ENCODE data around the gene HLA-B.
"Not testable (repeated sequence)": the region's sequence is repeated elsewhere in the genome, so short reads cannot be mapped to it uniquely, and the experiment has no call there.

The HLA-B gene

DNA sequence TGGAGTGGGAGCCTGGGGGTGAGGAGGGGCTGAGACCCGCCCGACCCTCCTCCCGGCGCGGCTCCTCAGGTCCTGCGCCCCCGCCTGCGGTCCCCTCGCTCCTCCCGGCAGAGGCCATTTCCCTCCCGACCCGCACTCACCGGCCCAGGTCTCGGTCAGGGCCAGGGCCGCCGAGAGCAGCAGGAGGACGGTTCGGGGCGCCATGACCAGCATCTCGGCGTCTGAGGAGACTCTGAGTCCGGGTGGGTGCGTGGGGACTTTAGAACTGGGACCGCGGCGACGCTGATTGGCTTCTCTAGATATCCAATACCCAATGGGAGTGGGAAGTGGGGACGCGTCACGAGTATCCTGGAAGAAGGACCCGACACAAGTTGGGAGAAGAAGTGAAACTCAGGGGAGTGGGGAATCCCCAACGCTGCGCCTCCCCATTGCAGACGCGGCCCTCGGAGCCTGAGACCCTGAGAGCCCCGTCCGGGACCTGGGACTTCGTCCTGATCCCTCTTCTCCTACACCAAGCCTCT, at the start of gene HLA-B:
TSS of gene HLA-B (minus strand) at position 234 of the 521 bp plus-strand sequence. CDS start at position 213, 21 bp downstream.
- Histone ChIP-seq H4K20me1 (ENCODE audit: insufficient read depth) (no peaks in the 10 kb centered on the region), H3K36me3 (ENCODE audit: insufficient read depth) (no peaks in the 10 kb centered on the region), H3K79me2 (ENCODE audit: insufficient read depth, low read depth) (no peaks in the 10 kb centered on the region), H3K4me2 (no peak within 1 kb of the TSS), H3K4me3 (IDR thresholded peaks at IDR 0.05; ENCODE audit: insufficient read depth, low read depth, low read length) (no peak within 1 kb of the TSS), H2AFZ (ENCODE audit: low read depth) (no peak within 1 kb of the TSS; the same call in 1 of the 2 replicates), H3K4me1 (ENCODE audit: low read depth, poor library complexity, severe bottlenecking) (peaks cover 14% of the 10 kb centered on the region), H3K27ac (no peak within 1 kb of the TSS), H3K9ac (peak within 1 kb of the TSS; percentile 61; the same call in 1 of the 2 replicates), H3K27me3 (ENCODE audit: insufficient read depth, low read depth) (no peaks in the 10 kb centered on the region)
- TF ChIP-seq CTCF (conservative IDR thresholded peaks at IDR 0.05; ENCODE audit: low read depth, low read length), result no peak

DNA sequence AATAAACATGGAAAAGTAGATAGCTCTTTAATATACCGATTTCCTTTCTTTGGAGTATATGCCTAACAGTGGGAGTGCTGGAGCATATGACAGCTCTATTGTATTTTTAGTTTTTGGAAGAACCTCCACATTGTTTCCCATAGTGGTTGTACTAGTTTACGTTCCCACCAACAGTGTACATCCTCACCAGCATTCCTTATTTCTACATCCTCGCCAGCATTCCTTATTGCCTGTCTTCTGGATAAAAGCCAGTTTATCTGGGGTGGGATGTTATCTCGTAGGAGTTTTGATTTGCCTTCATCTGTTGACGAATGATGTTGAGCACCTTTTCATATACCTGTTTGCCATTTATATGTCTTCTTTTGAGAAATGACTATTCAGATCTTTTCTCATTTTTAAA, 49.0 kb upstream of the HLA-B start:
- Histone ChIP-seq H3K27me3 (ENCODE audit: insufficient read depth, low read depth) (no peaks in the 10 kb centered on the region), H3K36me3 (ENCODE audit: insufficient read depth) (no peaks in the 10 kb centered on the region), H4K20me1 (ENCODE audit: insufficient read depth) (no peaks in the 10 kb centered on the region), H3K4me3 (IDR thresholded peaks at IDR 0.05; ENCODE audit: insufficient read depth, low read depth, low read length) (no peak overlapping the region), H2AFZ (ENCODE audit: low read depth) (no peak overlapping the region), H3K27ac (no peak overlapping the region), H3K79me2 (ENCODE audit: insufficient read depth, low read depth) (peaks cover 14% of the 10 kb centered on the region), H3K4me1 (ENCODE audit: low read depth, poor library complexity, severe bottlenecking) (peaks cover 21% of the 10 kb centered on the region), H3K9ac (no peak overlapping the region), H3K4me2 (no peak overlapping the region)
- no peak for TF ChIP-seq CTCF (conservative IDR thresholded peaks at IDR 0.05; ENCODE audit: low read depth, low read length)

- not testable (repeated sequence) for H3K27me3 ChIP-seq (ENCODE audit: insufficient read depth, low read depth); H3K27ac ChIP-seq; H3K36me3 ChIP-seq (ENCODE audit: insufficient read depth); H3K9ac ChIP-seq; H4K20me1 ChIP-seq (ENCODE audit: insufficient read depth); H3K4me3 ChIP-seq (IDR thresholded peaks at IDR 0.05; ENCODE audit: insufficient read depth, low read depth, low read length); H2AFZ ChIP-seq (ENCODE audit: low read depth)
- Histone ChIP-seq H3K79me2 (ENCODE audit: insufficient read depth, low read depth) (peaks cover 14% of the 10 kb centered on the region), H3K4me1 (ENCODE audit: low read depth, poor library complexity, severe bottlenecking) (peaks cover 25% of the 10 kb centered on the region), H3K4me2 (peak overlapping the region; percentile 54; the same call in 1 of the 2 replicates)
Measured at GRCh38 chr6:31404061-31404364, 47.0 kb upstream of the HLA-B start.

DNA sequence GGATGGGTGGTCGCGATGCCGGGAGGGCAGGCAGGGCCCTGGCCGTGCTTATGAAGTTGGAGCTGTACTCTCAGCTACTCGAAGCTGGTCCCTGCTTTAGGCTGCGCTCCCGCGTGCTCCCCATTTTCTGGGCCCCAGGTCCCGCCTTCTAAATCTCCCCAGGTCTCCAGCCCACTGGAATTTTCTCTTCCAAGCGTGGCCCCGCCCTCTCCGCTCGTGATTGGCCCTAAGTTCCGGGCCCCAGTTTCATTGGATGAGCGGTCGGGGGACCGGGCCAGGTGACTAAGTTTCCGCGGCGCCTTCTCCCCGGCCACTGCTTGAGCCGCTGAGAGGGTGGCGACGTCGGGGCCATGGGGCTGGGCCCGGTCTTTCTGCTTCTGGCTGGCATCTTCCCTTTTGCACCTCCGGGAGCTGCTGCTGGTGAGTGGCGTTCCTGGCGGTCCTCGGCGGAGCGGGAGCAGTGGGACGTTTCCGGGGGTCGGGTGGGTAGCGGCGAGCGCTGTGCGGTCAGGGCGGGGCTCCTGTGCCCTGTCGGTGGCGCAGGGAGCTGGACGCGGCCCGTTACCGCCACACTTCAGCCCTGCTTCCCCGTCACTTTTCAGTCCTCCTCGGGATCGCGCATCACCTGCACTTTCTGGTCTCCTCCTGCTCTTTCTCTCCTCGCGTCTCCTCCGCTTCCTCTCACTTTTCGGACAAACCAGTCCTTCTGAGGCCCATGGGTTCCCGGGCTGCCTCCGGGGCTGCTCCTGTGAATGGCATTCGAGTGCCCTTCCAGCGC, 46.5 kb upstream of the HLA-B start, which contains the start of gene MICA:
TSS of gene MICA (plus strand) at position 313 of the 778 bp plus-strand sequence. CDS start at position 351, 38 bp downstream.
- Histone ChIP-seq H3K79me2 (ENCODE audit: insufficient read depth, low read depth) (peaks cover 14% of the 10 kb centered on the region), H2AFZ (ENCODE audit: low read depth) (peak within 1 kb of the TSS; percentile 44; the same call in 1 of the 2 replicates)

More for the DNA sequence above, 46.5 kb upstream of the HLA-B start, which contains the start of gene MICA:
- Histone ChIP-seq H3K4me1 (ENCODE audit: low read depth, poor library complexity, severe bottlenecking) (peaks cover 30% of the 10 kb centered on the region), H3K27ac (no peak within 1 kb of the TSS), H3K4me2 (peak within 1 kb of the TSS; percentile 54), H3K36me3 (ENCODE audit: insufficient read depth) (no peaks in the 10 kb centered on the region), H4K20me1 (ENCODE audit: insufficient read depth) (no peaks in the 10 kb centered on the region), H3K4me3 (IDR thresholded peaks at IDR 0.05; ENCODE audit: insufficient read depth, low read depth, low read length) (no peak within 1 kb of the TSS), H3K27me3 (ENCODE audit: insufficient read depth, low read depth) (no peaks in the 10 kb centered on the region), H3K9ac (no peak within 1 kb of the TSS)
- no peak for TF ChIP-seq CTCF (conservative IDR thresholded peaks at IDR 0.05; ENCODE audit: low read depth, low read length)

All from KMS-11 (cell line).